GM19372 (cell line): ENCODE data around the gene TEKT5.
"Not testable (repeated sequence)": the region's sequence is repeated elsewhere in the genome, so short reads cannot be mapped to it uniquely, and the experiment has no call there.

ENCODE experiments used
- ATAC-seq: cut with Tn5 transposase; IDR thresholded peaks from one replicate; pipeline ENCODE4 v1.9.1; 2021; ENCODE audit warnings: mild to moderate bottlenecking, low read depth, moderate library complexity; ENCODE audit not compliant: unreplicated experiment

Gene TEKT5

DNA sequence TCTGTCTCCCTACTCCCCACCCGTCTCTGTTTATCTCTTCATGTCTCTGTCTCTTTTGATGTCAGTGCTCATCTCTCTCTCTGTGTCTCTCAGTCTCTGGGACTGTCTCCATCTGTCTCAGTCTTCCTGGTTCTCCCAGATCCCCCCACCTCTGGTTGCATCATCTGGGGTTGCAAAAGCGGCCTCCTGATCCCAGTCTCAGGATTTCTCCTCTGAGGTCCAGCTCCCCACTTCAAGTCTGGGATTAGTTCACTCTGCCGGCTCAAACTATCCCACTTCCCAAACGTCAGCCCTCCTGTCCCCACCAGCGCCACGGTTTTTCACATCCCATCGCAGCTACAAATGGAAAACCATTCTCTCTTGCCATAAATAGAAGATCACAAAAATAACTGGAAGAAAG, 9.0 kb downstream of the TEKT5 start:
- no peak for ATAC-seq

- ATAC-seq = no peak
These were observed 10.1 kb downstream of the TEKT5 start for GRCh38 chr16:10684511-10685151.

DNA sequence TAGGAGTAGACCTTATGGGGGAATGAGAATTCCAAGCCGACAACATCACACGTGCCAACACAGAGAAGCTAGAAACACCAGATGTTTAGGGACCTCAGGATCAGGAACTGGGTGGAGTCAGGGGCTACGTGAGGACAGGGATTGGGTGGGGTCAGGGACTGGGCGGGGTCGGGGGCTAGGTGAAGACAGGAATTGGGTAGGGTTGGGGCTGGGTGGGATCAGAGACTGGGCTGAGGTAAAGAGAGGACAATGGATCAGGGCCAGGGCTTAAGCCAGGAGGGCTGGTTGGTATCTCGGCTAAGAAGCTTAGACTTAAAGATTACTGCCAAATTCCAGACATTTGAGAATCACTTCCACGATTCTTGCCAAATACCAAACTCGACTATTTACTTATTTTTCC, 11.6 kb downstream of the TEKT5 start:
- ATAC-seq = no peak

DNA sequence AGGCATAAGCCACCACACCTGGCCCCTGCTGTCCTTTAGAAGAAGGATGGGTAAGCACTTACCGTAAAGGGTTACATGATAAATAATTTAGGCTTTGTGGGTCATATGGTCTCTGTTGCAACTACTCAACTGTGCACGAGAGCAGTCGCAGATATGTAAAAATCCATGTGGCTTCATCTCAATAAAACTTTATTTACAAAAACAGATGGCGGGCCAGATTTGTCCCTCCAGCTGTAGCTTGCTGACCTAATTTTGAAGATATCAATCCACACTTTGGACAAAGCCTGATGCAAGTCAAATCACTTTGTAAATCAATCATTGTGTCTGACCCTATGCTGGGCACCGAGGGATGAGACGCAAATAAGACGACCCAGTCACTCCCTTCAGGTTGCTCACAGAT, 12.1 kb downstream of the TEKT5 start:
- ATAC-seq = no peak

GRCh38 chr16:10681310-10682308, 13.1 kb downstream of the TEKT5 start:
- no peak for ATAC-seq

DNA sequence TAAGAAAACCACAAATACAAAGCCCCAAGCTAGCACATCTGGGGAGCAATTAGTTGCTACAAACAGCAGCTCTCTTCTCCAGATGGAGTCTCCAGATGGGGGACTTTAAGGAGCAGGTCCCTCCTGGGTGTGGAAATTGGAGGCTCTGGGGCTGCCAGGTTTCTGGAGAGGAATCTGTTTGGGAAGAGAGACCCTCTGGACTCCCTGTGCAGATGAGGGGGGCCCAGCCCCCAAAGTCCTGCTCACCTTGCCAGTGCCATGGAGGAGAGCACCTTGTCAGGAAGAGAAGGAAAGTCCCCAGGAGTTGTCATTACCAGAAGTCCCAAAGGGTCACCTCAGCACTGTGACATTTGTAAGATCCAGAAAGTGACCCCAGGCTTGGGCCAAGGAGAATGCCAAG, 14.8 kb downstream of the TEKT5 start:
- no peak for ATAC-seq

DNA sequence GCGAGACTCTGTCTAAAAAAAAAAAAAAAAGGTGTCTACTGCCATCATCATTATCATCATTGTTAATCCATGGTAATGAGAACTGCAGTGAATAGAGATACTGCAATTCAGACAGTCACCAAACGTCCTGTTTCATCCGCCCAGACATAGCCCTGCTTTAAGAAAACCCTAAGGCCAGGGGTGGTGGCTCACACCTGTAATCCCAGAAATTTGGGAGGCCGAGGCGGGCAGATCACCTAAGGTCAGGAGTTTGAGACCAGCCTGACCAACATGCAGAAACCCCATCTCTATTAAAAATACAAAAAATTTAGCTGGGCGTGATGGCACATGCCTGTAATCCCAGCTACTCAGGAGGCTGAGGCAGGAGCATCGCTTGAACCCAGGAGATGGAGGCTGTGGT, 15.3 kb downstream of the TEKT5 start:
- not testable (repeated sequence) for ATAC-seq

- ATAC-seq = no peak
These were observed 16.1 kb downstream of the TEKT5 start for GRCh38 chr16:10678655-10679054.

- ATAC-seq = no peak
These were observed 18.4 kb downstream of the TEKT5 start for GRCh38 chr16:10676284-10676683.

- no peak for ATAC-seq
These were observed 18.9 kb downstream of the TEKT5 start for GRCh38 chr16:10675861-10676260.

DNA sequence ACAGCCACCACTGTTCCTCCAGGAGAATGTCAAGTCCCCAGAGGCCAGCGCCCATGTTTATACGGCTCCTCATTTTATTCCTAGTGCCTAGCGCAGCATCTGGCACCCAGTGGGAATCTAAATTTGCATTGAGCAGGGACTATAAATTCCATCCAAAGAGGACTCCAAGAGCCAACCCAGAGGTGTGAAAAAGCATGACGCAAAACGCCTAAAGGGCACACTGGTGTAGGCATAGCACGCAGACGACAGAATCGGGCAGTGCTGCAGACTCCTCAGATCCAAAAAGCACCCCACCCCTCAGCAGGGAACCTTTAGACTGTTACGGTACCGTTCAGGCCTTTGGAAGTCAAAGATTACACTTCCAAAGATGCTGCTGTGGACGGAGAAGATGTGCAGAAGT, 19.5 kb downstream of the TEKT5 start:
- no peak for ATAC-seq

DNA sequence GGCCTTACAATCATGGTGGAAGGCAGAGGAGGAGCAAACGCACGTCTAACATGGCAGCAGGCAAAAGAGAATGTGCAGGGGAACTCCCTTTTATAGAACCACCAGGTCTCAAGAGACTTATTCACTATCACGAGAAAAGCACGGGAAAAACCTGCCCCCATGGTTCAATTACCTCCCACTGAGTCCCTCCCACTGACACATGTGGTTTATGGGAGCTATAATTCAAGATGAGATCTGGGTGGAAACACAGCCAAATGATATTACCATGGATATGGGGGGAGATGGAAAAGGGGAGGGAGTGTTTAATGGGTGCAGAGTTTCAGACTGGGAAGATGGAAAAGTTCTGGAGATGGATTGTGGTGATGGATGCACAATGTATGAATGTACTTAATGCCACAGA, 23.0 kb downstream of the TEKT5 start:
- ATAC-seq = no peak

- ATAC-seq = no peak
These were observed 24.9 kb downstream of the TEKT5 start for GRCh38 chr16:10669791-10670190.

- ATAC-seq = no peak
These were observed 26.2 kb downstream of the TEKT5 start for GRCh38 chr16:10668322-10669045.

DNA sequence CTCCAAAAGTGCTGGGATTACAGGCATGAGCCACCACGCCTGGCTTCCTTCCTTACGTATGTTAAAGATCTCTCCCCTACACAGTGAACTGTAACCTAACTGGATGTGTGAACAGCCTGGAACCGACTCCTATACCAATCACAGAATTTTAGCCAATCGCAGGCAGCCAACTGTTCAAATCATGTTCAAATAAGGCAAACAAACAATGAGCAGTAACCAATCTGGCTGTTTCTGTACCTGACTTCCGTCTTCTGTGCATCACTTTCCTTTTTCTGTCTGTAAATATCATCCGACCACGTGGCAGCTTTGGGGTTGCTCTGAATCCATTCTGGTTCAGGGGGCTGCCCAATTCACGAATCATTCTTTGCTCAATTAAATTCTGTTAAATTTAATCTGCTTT, 27.5 kb downstream of the TEKT5 start:
- ATAC-seq = no peak

- ATAC-seq = no peak
These were observed 28.4 kb downstream of the TEKT5 start for GRCh38 chr16:10666291-10666690.

GRCh38 chr16:10665166-10665565, 29.6 kb downstream of the TEKT5 start:
- ATAC-seq = no peak

DNA sequence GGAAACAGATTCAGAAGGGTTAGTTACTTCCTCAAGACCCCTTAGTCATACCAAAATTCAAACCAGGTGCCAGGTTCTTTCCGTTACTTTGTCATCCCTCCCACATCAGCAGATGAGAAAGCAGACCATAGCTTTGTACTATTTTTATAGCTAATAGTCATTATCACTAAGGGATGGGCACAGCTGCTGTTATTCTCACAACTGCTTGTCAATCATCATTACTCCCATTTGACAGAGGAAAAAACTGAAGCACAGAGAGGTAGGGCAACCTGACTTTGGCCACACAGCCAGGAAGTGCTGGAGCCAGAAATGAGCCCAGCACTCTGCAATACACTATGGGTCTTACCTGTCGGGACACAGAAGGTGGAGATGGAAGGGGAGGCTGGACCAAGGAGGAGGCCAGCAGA, 30.0 kb downstream of the TEKT5 start:
- ATAC-seq = no peak

DNA sequence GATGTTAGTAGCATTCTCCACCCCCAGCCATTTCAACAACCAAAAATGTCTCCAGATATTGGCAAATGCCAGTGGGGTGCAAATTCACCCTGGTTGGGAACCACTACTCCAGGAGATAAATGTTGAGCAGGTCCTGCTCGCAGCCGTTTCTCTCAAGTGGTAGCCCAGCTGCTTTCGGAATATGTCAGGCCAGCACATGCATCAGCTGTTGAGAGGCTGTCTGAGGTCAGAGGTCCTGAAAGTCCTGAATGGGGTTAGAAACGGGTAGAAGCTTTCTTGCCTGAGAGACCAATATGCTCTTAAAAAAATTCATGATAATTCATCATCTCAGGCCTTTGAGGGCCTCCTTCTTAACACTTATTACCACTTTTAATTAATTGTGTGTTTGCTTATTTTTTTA, 31.0 kb downstream of the TEKT5 start:
- no peak for ATAC-seq

DNA sequence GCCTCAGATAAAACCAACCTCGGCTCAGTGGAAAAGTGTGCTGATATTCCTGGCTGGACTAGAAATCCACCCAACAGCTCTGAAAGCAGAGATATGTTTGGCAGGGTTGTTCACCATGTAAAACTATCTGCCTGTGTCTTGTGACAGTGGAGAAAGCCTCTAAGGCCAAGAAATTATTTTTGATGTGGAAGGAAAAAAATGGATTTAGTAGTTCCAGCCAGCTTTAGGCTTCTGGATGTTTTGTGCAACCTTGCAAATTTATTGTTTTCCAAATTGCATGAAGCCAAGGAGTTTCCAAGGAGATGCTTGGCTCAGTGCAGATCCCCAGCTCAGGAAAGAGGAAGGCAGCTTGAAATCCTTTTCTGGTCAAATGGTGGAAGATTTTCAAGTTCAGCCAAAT, 31.6 kb downstream of the TEKT5 start:
- no peak for ATAC-seq

DNA sequence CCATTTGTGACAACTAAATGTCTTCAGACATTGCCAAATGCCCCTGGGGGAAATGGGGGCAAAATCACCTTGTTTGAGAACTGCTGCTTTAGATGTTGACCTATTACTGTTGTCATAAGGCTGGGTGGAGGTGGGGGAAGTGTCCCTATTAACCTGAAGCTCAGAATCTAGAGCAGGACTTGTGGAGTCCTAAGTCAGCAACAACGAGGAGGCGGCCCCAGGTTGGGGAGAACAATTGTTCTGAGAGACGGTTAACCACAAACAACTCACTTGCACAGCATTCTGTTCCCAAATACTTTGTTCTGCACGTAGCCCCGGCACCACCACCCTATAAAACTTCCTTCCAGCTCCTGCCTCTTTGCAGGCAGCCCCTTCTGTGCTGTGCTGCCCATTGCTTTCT, 32.5 kb downstream of the TEKT5 start:
- no peak for ATAC-seq
